Endothelial cell of umbilical vein (primary cell): ENCODE data around the gene CD109. TPM values are rescaled to one million over a fixed set of nuclear protein-coding genes. Genes with fewer than 3 reads are reported as not detected.

Experiments
- BruUV-seq: library from RNA; stranded (reverse); fragments of 400-500 nt; replicated peaks from 2 replicates; lab custom pipeline; 2021; lab: Mats Ljungman, UMichigan
- CTCF ChIA-PET: fragments of 300-600, 350-600 bp; sonication (Branson Sonifier 250); formaldehyde crosslinking; loops from one replicate; lab custom pipeline; 2021; ENCODE audit warnings: antibody characterized with exemption, inconsistent platforms; lab: Charles Lee
- POLR2A ChIA-PET: fragments of 300-600, 350-600 bp; sonication (Branson Sonifier 250); formaldehyde crosslinking; loops from one replicate; lab custom pipeline; 2021; ENCODE audit warnings: antibody characterized with exemption, inconsistent platforms; lab: Charles Lee
- DNase-seq: peaks from one replicate; pipeline ENCODE4 v3.0.0-alpha.2; 2011; ENCODE audit warnings: low read depth, low spot score
- FAIRE-seq: peaks from 2 replicates; lab custom pipeline; 2011; peaks lifted over from hg19 to GRCh38; lab: Jason Lieb, UNC
- H2AFZ ChIP-seq: 2 replicates; pipeline ENCODE4 v1.6.0; 2012; ENCODE audit warnings: low read depth, low read length, control low read depth, inconsistent platforms
- H3K27ac ChIP-seq: 2 replicates; pipeline ENCODE4 v1.5.1; 2011; ENCODE audit warnings: low read depth, mild to moderate bottlenecking, control low read depth, low read length, moderate library complexity; ENCODE audit not compliant: insufficient read depth
- H3K27me3 ChIP-seq, 2 experiments: 2 replicates each; pipeline versions ENCODE4 v1.6.0 to v1.6.1; 2011; ENCODE audit warnings: low read length in 2 of 2, mixed read lengths in 1 of 2; ENCODE audit not compliant: control insufficient read depth in 2 of 2, insufficient read depth in 2 of 2
- H3K36me3 ChIP-seq, 2 experiments: 2 replicates in 1 of 2; 3 replicates in 1 of 2; pipeline ENCODE4 v1.5.1; 2011; ENCODE audit warnings: low read length in 2 of 2, mild to moderate bottlenecking in 1 of 2, moderate library complexity in 1 of 2; ENCODE audit not compliant: control insufficient read depth in 2 of 2, insufficient read depth in 2 of 2; ENCODE audit errors: extremely low read depth in 1 of 2
- H3K4me1 ChIP-seq: 3 replicates; pipeline ENCODE4 v1.5.1; 2011; ENCODE audit warnings: mild to moderate bottlenecking, low read length; ENCODE audit not compliant: control insufficient read depth, insufficient read depth; ENCODE audit errors: extremely low read depth
- H3K4me2 ChIP-seq: 2 replicates; pipeline ENCODE4 v1.6.1; 2011; ENCODE audit warnings: low read length, control low read depth, mixed read lengths; ENCODE audit not compliant: insufficient read depth
- H3K4me3 ChIP-seq, 3 experiments: fragments of 200-600 bp in 1 of 3; sonication (generic), shearing (Covaris generic) in 1 of 3; replicated peaks in 1 of 3; 2 replicates each; pipeline ENCODE4 v1.5.1; 2011 to 2016; ENCODE audit warnings: control low read depth in 3 of 3, low read length in 3 of 3, mild to moderate bottlenecking in 2 of 3, inconsistent platforms in 1 of 3, low read depth in 1 of 3, moderate library complexity in 1 of 3; ENCODE audit not compliant: insufficient read depth in 1 of 3
- H3K79me2 ChIP-seq: 2 replicates; pipeline ENCODE4 v1.6.0; 2012; ENCODE audit warnings: low read length, inconsistent platforms; ENCODE audit not compliant: control insufficient read depth, insufficient read depth
- H3K9ac ChIP-seq: replicated peaks from 2 replicates; pipeline ENCODE3; 2011; ENCODE audit warnings: low read length, control low read depth; ENCODE audit not compliant: insufficient read depth; ENCODE audit errors: extremely low read depth
- H3K9me1 ChIP-seq: replicated peaks from 3 replicates; pipeline ENCODE4 v1.6.0; 2011; ENCODE audit warnings: mild to moderate bottlenecking, low read length; ENCODE audit not compliant: control insufficient read depth, insufficient read depth; ENCODE audit errors: extremely low read depth
- H3K9me3 ChIP-seq: replicated peaks from 2 replicates; pipeline ENCODE4 v1.5.1; 2012; ENCODE audit warnings: low read length, inconsistent platforms; ENCODE audit not compliant: control insufficient read depth, insufficient read depth
- H4K20me1 ChIP-seq: replicated peaks from 2 replicates; pipeline ENCODE3; 2011; ENCODE audit warnings: mild to moderate bottlenecking, low read length; ENCODE audit not compliant: control insufficient read depth, insufficient read depth; ENCODE audit errors: extremely low read depth
- EZH2 ChIP-seq: IDR thresholded peaks from 2 replicates; pipeline ENCODE4 v1.6.1; 2012; ENCODE audit warnings: borderline replicate concordance, low read depth, mild to moderate bottlenecking, moderate library complexity, low read length, inconsistent platforms; ENCODE audit not compliant: severe bottlenecking
- FOS ChIP-seq: IDR thresholded peaks from 2 replicates; pipeline ENCODE4 v1.6.1; 2011; ENCODE audit warnings: mild to moderate bottlenecking, low read length, moderate library complexity, borderline replicate concordance; ENCODE audit not compliant: insufficient read depth
- GATA2 ChIP-seq: IDR thresholded peaks from 2 replicates; pipeline ENCODE4 v1.7.0; 2011; ENCODE audit warnings: low read depth, mild to moderate bottlenecking, moderate library complexity, mixed read lengths, low read length; ENCODE audit not compliant: insufficient read length, insufficient read depth
- JUN ChIP-seq: IDR thresholded peaks from 2 replicates; pipeline ENCODE4 v1.6.1; 2011; ENCODE audit warnings: borderline replicate concordance, low read depth; ENCODE audit not compliant: insufficient read length, insufficient read depth
- MYC ChIP-seq: IDR thresholded peaks from one replicate; pipeline ENCODE4 v1.6.1; 2011; ENCODE audit warnings: mild to moderate bottlenecking, low read depth, low read length
- POLR2A ChIP-seq: IDR thresholded peaks from 2 replicates; pipeline ENCODE4 v1.6.1; 2012; ENCODE audit warnings: low read depth, mild to moderate bottlenecking, control low read depth, low read length
- POLR2AphosphoS5 ChIP-seq: IDR thresholded peaks from 2 replicates; pipeline ENCODE4 v1.6.1; 2012; ENCODE audit warnings: low read depth, mild to moderate bottlenecking, control low read depth, low read length, moderate library complexity; ENCODE audit not compliant: insufficient read depth
- dilution Hi-C: fragments of 300-500 bp; cut with MboI; formaldehyde crosslinking; loops from one replicate; pipeline ENCODE4 v1.15.0; 2019; ENCODE audit warnings: low sequenced_read_pairs; ENCODE audit not compliant: extremely low pct_ligation_motif_present
- intact Hi-C: fragments of 100-400 bp; cut with micrococcal nuclease; formaldehyde crosslinking; loops from one replicate; pipeline ENCODE4 v1.10.0; 2022
- polyA plus RNA-seq, 4 experiments: library from polyadenylated mRNA; depleted of rRNA in 3 of 4; stranded (reverse) in 3 of 4; unstranded in 1 of 4; fragments of >200 nt; gene quantifications; 2 replicates each; pipeline versions ENCODE4 v1.2.1 to v1.2.3, GENCODE V29; 2011 to 2012; ENCODE audit warnings: missing spikeins in 1 of 4
- total RNA-seq: library from RNA; stranded (reverse); gene quantifications from 2 replicates; pipeline ENCODE4 v1.2.3, GENCODE V29; 2021
- TF ChIP-seq, protein P1 (sequence below): IDR thresholded peaks from 2 replicates; pipeline ENCODE4 v1.6.1; 2011; ENCODE audit not compliant: insufficient read depth, insufficient read length
- TF ChIP-seq, protein P2 (sequence below), 2 donors: IDR thresholded peaks; 1 replicate in 1 of 2; 2 replicates in 1 of 2; pipeline ENCODE4 v1.5.1; 2011; ENCODE audit warnings: low read length in 2 of 2, mild to moderate bottlenecking in 2 of 2, moderate library complexity in 2 of 2, control low read depth in 1 of 2, inconsistent platforms in 1 of 2, low read depth in 1 of 2; ENCODE audit not compliant: insufficient read depth in 1 of 2; ENCODE audit errors: extremely low read depth in 1 of 2

CD109 gene
- total and polyA plus RNA-seq, 2 donors (not counting 3 experiments of a cell fraction or from before 2014, with no cell fraction given), result 33.9 to 107 TPM

DNA sequence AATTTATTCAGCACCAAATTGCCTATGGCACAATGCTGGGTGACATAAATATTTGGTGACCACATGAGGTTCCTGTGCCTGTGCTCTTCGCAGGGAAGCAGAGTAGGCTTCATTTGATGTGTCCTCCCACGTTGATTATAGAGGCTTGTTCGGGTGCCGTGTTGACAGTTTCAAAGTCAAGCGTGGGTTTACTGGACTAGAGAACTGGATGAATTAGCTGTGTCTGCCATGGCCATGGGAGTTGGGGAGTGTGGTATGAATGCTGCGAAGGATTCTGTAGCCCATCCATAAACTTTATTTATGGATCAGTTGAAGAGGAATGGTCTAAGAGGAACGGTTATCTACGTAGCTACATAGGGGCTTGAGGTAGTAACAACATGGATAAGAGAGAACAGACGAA is 11.0 kb downstream of the CD109 start:
- H3K9me3 ChIP-seq, result no peaks in the 10 kb centered on the region
- H3K4me3 ChIP-seq, result no peak overlapping the region
- no peak overlapping the region for H3K9ac ChIP-seq
- peaks cover 17% of the 10 kb centered on the region for H3K4me1 ChIP-seq
- H3K36me3 ChIP-seq, result peaks cover 3 to 9% of the 10 kb centered on the region in 2 experiments
- no TSS peak for BruUV-seq
- no peak overlapping the region for H2AFZ ChIP-seq
- DNase-seq (no peak), FAIRE-seq (no peak)
- H3K27me3 ChIP-seq, result no peaks in the 10 kb centered on the region
- ChIA-PET CTCF (interaction anchor here (0.7 to 2.2 kb wide), 4 partner anchors 9 to 31 kb away, joined by 3 to 7 read pairs (median 3); no protein-coding TSS in a partner anchor), POLR2A (no interaction called here)
- no peak overlapping the region for H3K4me2 ChIP-seq
- no peaks in the 10 kb centered on the region for H4K20me1 ChIP-seq
- TF ChIP-seq GATA2 (no peak), JUN (no peak)
- TF ChIP-seq, protein P1, sequence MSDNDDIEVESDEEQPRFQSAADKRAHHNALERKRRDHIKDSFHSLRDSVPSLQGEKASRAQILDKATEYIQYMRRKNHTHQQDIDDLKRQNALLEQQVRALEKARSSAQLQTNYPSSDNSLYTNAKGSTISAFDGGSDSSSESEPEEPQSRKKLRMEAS, result no peak
- dilution Hi-C loops, result no loop called here
- H3K27ac ChIP-seq, result no peak overlapping the region
- H3K9me1 ChIP-seq, result no peaks in the 10 kb centered on the region
- intact Hi-C loops, result no loop called here
- H3K79me2 ChIP-seq, result peaks cover 7% of the 10 kb centered on the region

DNA sequence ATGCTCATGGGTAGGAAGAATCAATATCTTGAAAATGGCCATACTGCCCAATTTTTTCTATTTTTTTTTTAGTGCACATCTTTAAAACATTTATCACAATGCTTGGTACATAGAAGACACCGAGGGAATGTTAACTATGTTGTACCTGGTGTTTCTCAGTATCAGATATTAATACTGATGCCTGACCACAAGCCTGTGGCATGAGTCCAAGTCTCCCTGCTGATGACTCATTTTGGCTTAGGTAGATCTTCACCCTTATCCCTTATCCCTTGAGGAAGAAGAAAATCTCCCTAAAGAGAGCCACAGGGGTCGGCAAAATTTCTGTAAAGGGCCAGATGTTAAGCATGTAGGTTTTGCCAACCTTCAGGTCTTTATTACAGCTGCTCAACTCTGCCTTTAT is 14.5 kb downstream of the CD109 start:
- Histone ChIP-seq H3K4me3 (no peak overlapping the region), H3K79me2 (peaks cover 3% of the 10 kb centered on the region), H3K9me3 (no peaks in the 10 kb centered on the region), H3K27ac (no peak overlapping the region), H3K4me1 (peaks cover 38% of the 10 kb centered on the region), H2AFZ (no peak overlapping the region), H3K27me3 (no peaks in the 10 kb centered on the region), H3K9me1 (no peaks in the 10 kb centered on the region), H3K36me3 (peaks cover 3 to 6% of the 10 kb centered on the region in 2 experiments), H3K9ac (no peak overlapping the region), H3K4me2 (no peak overlapping the region), H4K20me1 (no peaks in the 10 kb centered on the region)
- intact Hi-C loops (no loop called here), dilution Hi-C loops (no loop called here)
- TF ChIP-seq GATA2, result no peak
- TF ChIP-seq FOS, result peak; percentile 67
- TF ChIP-seq, protein P1, result no peak
- no peak for TF ChIP-seq POLR2A
- TF ChIP-seq, protein P2, sequence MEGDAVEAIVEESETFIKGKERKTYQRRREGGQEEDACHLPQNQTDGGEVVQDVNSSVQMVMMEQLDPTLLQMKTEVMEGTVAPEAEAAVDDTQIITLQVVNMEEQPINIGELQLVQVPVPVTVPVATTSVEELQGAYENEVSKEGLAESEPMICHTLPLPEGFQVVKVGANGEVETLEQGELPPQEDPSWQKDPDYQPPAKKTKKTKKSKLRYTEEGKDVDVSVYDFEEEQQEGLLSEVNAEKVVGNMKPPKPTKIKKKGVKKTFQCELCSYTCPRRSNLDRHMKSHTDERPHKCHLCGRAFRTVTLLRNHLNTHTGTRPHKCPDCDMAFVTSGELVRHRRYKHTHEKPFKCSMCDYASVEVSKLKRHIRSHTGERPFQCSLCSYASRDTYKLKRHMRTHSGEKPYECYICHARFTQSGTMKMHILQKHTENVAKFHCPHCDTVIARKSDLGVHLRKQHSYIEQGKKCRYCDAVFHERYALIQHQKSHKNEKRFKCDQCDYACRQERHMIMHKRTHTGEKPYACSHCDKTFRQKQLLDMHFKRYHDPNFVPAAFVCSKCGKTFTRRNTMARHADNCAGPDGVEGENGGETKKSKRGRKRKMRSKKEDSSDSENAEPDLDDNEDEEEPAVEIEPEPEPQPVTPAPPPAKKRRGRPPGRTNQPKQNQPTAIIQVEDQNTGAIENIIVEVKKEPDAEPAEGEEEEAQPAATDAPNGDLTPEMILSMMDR (IDR thresholded peaks at IDR 0.05; ENCODE audit: extremely low read depth in 1 of 2, insufficient read depth in 1 of 2, low read depth in 1 of 2, low read length in 2 of 2), result no peak
- peak; percentile 47 for TF ChIP-seq JUN
- no peak for TF ChIP-seq EZH2
- TF ChIP-seq POLR2AphosphoS5, result no peak
- no peak for TF ChIP-seq MYC
- no peak for FAIRE-seq
- POLR2A ChIA-PET, result no interaction called here
- CTCF ChIA-PET, result no interaction called here
- DNase-seq, result peak; percentile 57
- no TSS peak for BruUV-seq
